Retinal pigment epithelial cell (primary cell): ENCODE data around the gene RPS10.

Experiments
- DNase-seq: peaks from one replicate; pipeline ENCODE4 v3.0.0-alpha.2; 2010; ENCODE audit warnings: low read depth
- H3K4me3 ChIP-seq: 2 replicates; pipeline ENCODE4 v1.5.1; 2011; ENCODE audit warnings: mild to moderate bottlenecking, low read length, control low read depth, moderate library complexity
- TF ChIP-seq, protein P1 (sequence below): conservative IDR thresholded peaks from 2 replicates; pipeline ENCODE4 v1.5.1; 2011; ENCODE audit warnings: low read depth, low read length, control low read depth, inconsistent platforms

Gene RPS10

DNA sequence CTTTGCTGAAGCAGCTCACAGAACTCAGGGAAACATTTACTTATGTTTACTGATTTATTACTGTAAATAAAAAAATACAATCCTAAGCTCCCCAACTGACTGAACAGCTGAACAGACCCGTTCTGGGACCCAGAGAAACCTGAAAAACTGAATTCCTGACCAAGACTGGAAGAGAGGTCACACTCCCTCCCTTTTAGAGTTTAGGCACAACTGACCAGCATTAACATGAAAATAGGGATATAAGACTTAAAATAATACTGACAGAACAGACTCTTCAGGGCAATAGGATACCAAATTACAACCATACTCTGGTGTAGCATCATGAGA lies 11.7 kb upstream of the RPS10 start:
- H3K4me3 ChIP-seq = no peak overlapping the region
- TF ChIP-seq, protein P1, sequence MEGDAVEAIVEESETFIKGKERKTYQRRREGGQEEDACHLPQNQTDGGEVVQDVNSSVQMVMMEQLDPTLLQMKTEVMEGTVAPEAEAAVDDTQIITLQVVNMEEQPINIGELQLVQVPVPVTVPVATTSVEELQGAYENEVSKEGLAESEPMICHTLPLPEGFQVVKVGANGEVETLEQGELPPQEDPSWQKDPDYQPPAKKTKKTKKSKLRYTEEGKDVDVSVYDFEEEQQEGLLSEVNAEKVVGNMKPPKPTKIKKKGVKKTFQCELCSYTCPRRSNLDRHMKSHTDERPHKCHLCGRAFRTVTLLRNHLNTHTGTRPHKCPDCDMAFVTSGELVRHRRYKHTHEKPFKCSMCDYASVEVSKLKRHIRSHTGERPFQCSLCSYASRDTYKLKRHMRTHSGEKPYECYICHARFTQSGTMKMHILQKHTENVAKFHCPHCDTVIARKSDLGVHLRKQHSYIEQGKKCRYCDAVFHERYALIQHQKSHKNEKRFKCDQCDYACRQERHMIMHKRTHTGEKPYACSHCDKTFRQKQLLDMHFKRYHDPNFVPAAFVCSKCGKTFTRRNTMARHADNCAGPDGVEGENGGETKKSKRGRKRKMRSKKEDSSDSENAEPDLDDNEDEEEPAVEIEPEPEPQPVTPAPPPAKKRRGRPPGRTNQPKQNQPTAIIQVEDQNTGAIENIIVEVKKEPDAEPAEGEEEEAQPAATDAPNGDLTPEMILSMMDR = no peak
- no peak for DNase-seq

DNA sequence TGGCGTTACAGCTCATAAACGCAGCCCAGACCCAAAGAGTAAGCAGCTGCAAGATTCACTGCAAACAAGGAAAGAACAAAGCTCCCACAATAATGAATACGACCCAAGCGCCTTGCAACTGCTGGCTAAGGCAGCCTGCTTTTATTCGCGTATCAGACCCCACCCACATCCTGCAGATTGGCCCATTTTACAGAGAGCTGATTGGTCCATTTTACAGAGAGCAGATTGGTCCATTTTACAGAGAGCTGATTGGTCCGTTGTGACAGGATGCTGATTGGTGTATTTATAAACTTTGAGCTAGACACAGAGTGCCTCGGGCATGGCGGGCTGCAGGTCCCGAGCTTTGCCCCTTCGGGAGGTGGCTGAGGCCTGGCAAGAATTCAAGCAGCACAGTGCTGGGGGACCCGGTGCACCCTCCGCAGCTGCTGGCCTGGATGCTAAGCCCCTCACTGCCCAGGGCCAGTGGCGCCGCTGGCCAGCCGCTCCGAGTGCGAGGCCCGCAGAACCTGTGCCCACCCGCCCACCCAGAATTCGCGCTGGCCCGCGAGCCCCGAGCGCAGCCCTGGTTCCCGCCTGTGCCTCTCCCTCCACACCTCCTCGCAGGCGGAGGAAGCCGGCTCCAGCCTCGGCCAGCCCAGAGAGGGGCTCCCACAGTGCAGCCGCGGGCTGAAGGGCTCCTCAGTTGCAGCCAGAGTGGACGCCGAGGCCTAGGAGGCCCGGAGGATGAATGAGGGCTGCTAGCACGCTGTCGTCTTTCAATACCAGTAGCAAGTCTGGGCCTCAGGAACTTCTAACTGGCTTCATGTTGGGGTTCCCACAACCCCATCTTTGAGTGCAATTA lies 11.2 kb upstream of the RPS10 start:
- H3K4me3 ChIP-seq = no peak overlapping the region
- DNase-seq = no peak
- TF ChIP-seq, protein P1 = no peak

DNA sequence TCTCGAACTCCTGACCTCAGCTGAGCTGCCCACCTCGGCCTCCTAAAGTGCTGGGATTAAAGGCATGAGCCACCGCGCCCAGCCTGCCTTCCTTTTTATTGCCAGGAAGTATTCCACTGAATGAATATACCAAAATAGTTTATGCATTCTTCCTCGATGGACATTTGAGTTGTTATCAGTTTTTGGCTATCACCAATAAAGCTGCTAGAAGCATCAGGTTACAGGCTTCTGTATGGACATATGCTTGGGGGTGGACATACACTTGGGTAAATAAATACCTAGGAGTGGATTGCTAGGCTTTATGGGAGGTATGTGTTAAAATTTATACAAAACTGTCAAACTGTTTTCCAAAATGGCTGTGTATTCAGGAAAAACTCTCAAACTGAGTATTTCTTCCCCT lies 10.0 kb upstream of the RPS10 start:
- TF ChIP-seq, protein P1 = no peak
- DNase-seq = no peak
- H3K4me3 ChIP-seq = no peak overlapping the region

DNA sequence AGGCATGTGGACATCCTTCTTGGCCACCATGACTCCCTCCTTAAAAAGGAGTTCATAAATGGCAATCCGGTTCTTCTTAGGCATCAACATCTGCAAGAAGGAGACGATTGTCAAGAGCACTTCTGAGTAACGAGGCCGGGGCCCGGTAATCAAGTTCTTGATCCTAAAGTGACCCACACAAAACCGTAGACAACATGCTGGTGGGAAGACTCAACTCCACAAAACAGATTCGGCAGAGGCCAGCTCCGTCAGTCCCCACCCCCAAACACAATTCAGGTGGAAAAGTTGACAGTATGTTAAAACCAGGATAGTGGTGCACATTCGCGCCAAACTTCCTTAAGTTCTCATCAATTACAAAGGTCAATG lies 754 bp downstream of the RPS10 start:
- no peak for DNase-seq

DNA sequence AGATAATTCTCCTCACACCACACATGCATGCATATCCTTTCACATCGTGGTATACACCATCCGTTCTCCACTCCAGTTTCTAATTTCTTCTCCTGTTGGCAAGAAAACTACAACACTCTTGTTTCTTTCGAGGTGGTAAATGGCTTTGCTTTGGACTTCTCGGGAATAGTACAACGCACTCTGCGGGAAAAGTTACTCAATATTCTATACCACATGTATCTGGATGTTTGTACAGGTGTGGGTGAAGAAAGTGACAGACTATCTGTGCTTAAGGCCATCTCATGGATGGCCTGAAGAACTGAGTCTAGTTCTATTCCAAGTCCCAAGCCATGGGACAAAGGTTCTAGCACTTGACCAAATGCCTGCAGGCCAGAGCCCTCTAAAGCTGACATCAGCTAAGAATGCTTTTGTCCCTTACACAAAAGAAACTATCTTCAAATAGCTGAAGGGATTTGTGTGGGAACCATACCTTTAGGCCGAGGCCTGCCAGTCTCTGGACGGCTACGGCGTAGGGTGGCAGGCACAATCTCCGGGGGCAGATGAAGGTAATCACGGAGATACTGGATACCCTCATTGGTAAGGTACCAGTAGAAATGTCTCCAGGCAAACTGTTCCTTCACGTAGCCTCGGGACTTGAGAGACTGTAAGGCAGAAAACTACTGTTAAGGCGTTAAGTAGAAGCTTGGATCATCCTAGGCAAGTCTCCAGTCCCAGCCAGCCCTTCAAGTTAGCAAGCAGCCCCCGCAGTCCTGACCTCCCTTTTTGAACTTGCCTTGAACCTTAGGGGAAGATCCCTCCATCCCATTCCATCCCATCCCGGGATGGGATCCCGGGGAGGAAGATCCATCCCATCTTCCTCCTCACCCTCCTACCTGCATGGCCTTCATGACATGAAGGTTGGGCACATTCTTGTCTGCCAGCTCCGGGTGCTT lies 1.4 kb downstream of the RPS10 start:
- TF ChIP-seq, protein P1 = no peak
- DNase-seq = no peak
- H3K4me3 ChIP-seq = peak overlapping the region; percentile 84

More for the DNA sequence above, 754 bp downstream of the RPS10 start:
- TF ChIP-seq, protein P1 = no peak
- peak overlapping the region; percentile 84 for H3K4me3 ChIP-seq

DNA sequence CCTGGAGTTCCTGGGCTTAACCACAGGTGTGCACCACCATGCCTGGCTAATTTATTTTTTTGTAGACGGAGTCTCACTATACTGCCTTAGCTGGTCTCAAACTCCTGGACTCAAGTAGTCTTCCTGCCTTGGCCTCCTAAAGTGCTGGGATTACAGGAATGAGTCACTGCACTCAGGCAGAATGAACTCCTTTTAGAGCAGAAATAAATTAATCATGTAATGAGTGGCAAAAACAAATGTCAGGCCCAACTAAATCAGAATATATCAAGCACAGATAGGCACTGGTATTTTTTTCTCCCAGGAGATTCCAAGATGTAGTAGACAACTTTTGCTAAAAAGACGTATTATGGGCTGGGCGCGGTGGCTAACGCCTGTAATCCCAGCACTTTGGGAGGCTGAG lies 2.6 kb downstream of the RPS10 start:
- TF ChIP-seq, protein P1 = no peak
- DNase-seq = no peak
- no peak overlapping the region for H3K4me3 ChIP-seq
